GM12878 (cell line): ENCODE data around the gene SH2B3. TPM values are rescaled to one million over a fixed set of nuclear protein-coding genes. Genes with fewer than 3 reads are reported as not detected.

ENCODE experiments used
- ATAC-seq: fragments of 200-7000 bp; cut with Tn5 transposase; 3 replicates; pipeline ENCODE4 v1.9.1; 2020; ENCODE audit warnings: mild to moderate bottlenecking, moderate library complexity
- BruUV-seq: library from RNA; stranded (reverse); fragments of 400-500 nt; replicated peaks from 2 replicates; lab custom pipeline; 2021; lab: Mats Ljungman, UMichigan
- CTCF ChIA-PET: fragments of 300-600 bp; sonication (Branson Sonifier 250); formaldehyde crosslinking; extraction: SDS; loops from one replicate; lab custom pipeline; 2021; ENCODE audit warnings: inconsistent platforms; lab: Yijun Ruan, JAX
- POLR2A ChIA-PET: fragments of 350-600 bp; formaldehyde crosslinking; extraction: SDS; loops from one replicate; lab custom pipeline; 2021; ENCODE audit warnings: inconsistent platforms; lab: Charles Lee
- RAD21 ChIA-PET: fragments of 300-600 bp; sonication (Branson Sonifier 250); formaldehyde crosslinking; loops from one replicate; lab custom pipeline; 2023; ENCODE audit warnings: antibody characterized with exemption; ENCODE audit not compliant: unreplicated experiment; lab: Charles Lee
- SMC1A ChIA-PET: fragments of 300-600 bp; sonication (Branson Sonifier 250); formaldehyde crosslinking; loops from one replicate; lab custom pipeline; 2023; ENCODE audit not compliant: unreplicated experiment, uncharacterized antibody; lab: Charles Lee
- DNase-seq: peaks from one replicate; pipeline ENCODE4 v3.0.0-alpha.2; 2011; ENCODE audit warnings: low read depth, low spot score
- FAIRE-seq: peaks from 3 replicates; lab custom pipeline; 2011; peaks lifted over from hg19 to GRCh38; lab: Jason Lieb, UNC
- H2AFZ ChIP-seq: 2 replicates; pipeline ENCODE4 v1.6.0; 2011; ENCODE audit warnings: low read depth, low read length, control low read depth; ENCODE audit not compliant: control insufficient read depth
- H3K27ac ChIP-seq: 2 replicates; pipeline ENCODE4 v1.5.1; 2011; ENCODE audit warnings: control low read depth; ENCODE audit not compliant: control insufficient read depth, insufficient read depth
- H3K27me3 ChIP-seq, 2 experiments: replicated peaks in 1 of 2; 2 replicates each; pipeline versions ENCODE4 v1.6.0 to v1.6.1; 2011; ENCODE audit warnings: low read length in 1 of 2; ENCODE audit not compliant: control insufficient read depth in 2 of 2, insufficient read depth in 2 of 2
- H3K36me3 ChIP-seq, 2 experiments: 2 replicates each; pipeline ENCODE4 v1.5.1; 2011; ENCODE audit warnings: low read length in 1 of 2; ENCODE audit not compliant: control insufficient read depth in 2 of 2, insufficient read depth in 2 of 2
- H3K4me1 ChIP-seq: 2 replicates; pipeline ENCODE4 v1.6.1; 2011; ENCODE audit warnings: mild to moderate bottlenecking, low read length, moderate library complexity, mixed read lengths; ENCODE audit not compliant: control insufficient read depth, insufficient read depth
- H3K4me2 ChIP-seq: 2 replicates; pipeline ENCODE4 v1.6.0; 2011; ENCODE audit warnings: control low read depth; ENCODE audit not compliant: control insufficient read depth, insufficient read depth
- H3K4me3 ChIP-seq: fragments of 200-600 bp; sonication (generic); 2 replicates; pipeline ENCODE4 v1.5.1; 2016
- H3K79me2 ChIP-seq: 2 replicates; pipeline ENCODE4 v1.6.0; 2011; ENCODE audit warnings: low read length; ENCODE audit not compliant: control insufficient read depth, insufficient read depth
- H3K9ac ChIP-seq: 2 replicates; pipeline ENCODE4 v1.8.0; 2011; ENCODE audit warnings: low read length, control low read depth, mixed read lengths; ENCODE audit not compliant: control insufficient read depth, insufficient read depth
- H3K9me3 ChIP-seq: replicated peaks from 3 replicates; pipeline ENCODE4 v1.5.1; 2011; ENCODE audit warnings: mild to moderate bottlenecking, low read length; ENCODE audit not compliant: control insufficient read depth, insufficient read depth
- H4K20me1 ChIP-seq: 2 replicates; pipeline ENCODE4 v1.6.0; 2011; ENCODE audit not compliant: control insufficient read depth, insufficient read depth
- EGR1 ChIP-seq, 2 experiments: IDR thresholded peaks; 1 replicate in 1 of 2; 2 replicates in 1 of 2; pipeline ENCODE4 v1.6.1; 2011 to 2012; ENCODE audit warnings: low read depth in 2 of 2, low read length in 2 of 2, borderline replicate concordance in 1 of 2, mild to moderate bottlenecking in 1 of 2, moderate library complexity in 1 of 2
- JUNB ChIP-seq: IDR thresholded peaks from 2 replicates; pipeline ENCODE4 v1.6.1; 2016; ENCODE audit warnings: antibody characterized with exemption, mild to moderate bottlenecking
- MTA3 ChIP-seq: IDR thresholded peaks from 2 replicates; pipeline ENCODE4 v1.6.1; 2012; ENCODE audit warnings: low read length, inconsistent platforms, borderline replicate concordance
- NFYB ChIP-seq: IDR thresholded peaks from 2 replicates; pipeline ENCODE4 v1.6.1; 2011; ENCODE audit warnings: low read depth, mild to moderate bottlenecking, low read length, improper control_type of control experiment, moderate library complexity; ENCODE audit not compliant: insufficient read depth
- PAX8 ChIP-seq: fragments of 450-650 bp; IDR thresholded peaks from 2 replicates; pipeline ENCODE4 v1.6.1; 2017; ENCODE audit warnings: mild to moderate bottlenecking, moderate library complexity
- SREBF2 ChIP-seq: IDR thresholded peaks from 2 replicates; pipeline ENCODE4 v1.6.1; 2012; ENCODE audit warnings: mild to moderate bottlenecking, low read length
- SRF ChIP-seq, 2 experiments: IDR thresholded peaks; 2 replicates each; pipeline ENCODE4 v1.6.1; 2011; ENCODE audit warnings: low read depth in 2 of 2, low read length in 2 of 2, mild to moderate bottlenecking in 1 of 2, moderate library complexity in 1 of 2
- TARDBP ChIP-seq: IDR thresholded peaks from 2 replicates; pipeline ENCODE4 v1.6.1; 2016; ENCODE audit warnings: borderline replicate concordance
- WGBS: methylation state at CpG from one replicate; pipeline ENCODE4 v1.1.6; 2016; ENCODE audit warnings: low lambda C conversion rate; ENCODE audit not compliant: insufficient replicate concordance, insufficient coverage; ENCODE audit errors: missing lambda C conversion rate; 5-methylcytosine and 5-hydroxymethylcytosine counted together
- in situ Hi-C: fragments of 300-500 bp; cut with MboI; formaldehyde crosslinking; loops from 9 replicates; pipeline ENCODE4 v1.14.3; 2018; ENCODE audit warnings: mixed read lengths
- intact Hi-C: fragments of 100-400 bp; cut with micrococcal nuclease; formaldehyde crosslinking; loops from one replicate; pipeline ENCODE4 v1.14.2; 2022; ENCODE audit not compliant: unreplicated experiment
- polyA plus RNA-seq, 11 experiments: library from polyadenylated mRNA; depleted of rRNA in 4 of 11; unstranded in 6 of 11; stranded (reverse) in 5 of 11; fragments of >200 nt; fragmentation: Nextera tagmentation in 4 of 11; fragmentation: Illumina TruSeq in 1 of 11; extraction: Ambion mirVana in 4 of 11; extraction: Trizol in 1 of 11; gene quantifications; 1 replicate in 1 of 11; 2 replicates in 10 of 11; pipeline versions ENCODE4 v1.2.1 to v1.2.3, GENCODE V29; 2011 to 2016; ENCODE audit warnings: inconsistent platforms in 2 of 11, missing spikeins in 2 of 11, low read depth in 1 of 11
- total RNA-seq, 4 experiments: library from RNA; depleted of rRNA in 3 of 4; stranded (reverse); fragments of >200 nt in 3 of 4; fragmentation: Illumina TruSeq in 1 of 4; extraction: Trizol in 1 of 4; gene quantifications; 2 replicates each; pipeline versions ENCODE4 v1.2.1 to v1.2.3, GENCODE V29; 2013 to 2021
- TF ChIP-seq, protein P1 (sequence below): fragments of 450-650 bp; IDR thresholded peaks from 2 replicates; pipeline ENCODE4 v1.6.1; 2014; ENCODE audit warnings: mild to moderate bottlenecking
- TF ChIP-seq, protein P2 (sequence below): fragments of 450-650 bp; IDR thresholded peaks from 2 replicates; pipeline ENCODE4 v1.6.1; 2018; ENCODE audit warnings: mild to moderate bottlenecking, low read depth, moderate library complexity; ENCODE audit not compliant: partially characterized antibody
- TF ChIP-seq, protein P3 (sequence below): IDR thresholded peaks from 2 replicates; pipeline ENCODE4 v1.6.1; 2012; ENCODE audit warnings: improper control_type of control experiment, low read depth, low read length; ENCODE audit not compliant: insufficient replicate concordance

The SH2B3 gene
- total and polyA plus RNA-seq, 10 of the 15 experiments (the other 5 are each of a cell fraction or from before 2014, with no cell fraction given), result 5.8 to 46.4 (median 23.3) TPM

DNA sequence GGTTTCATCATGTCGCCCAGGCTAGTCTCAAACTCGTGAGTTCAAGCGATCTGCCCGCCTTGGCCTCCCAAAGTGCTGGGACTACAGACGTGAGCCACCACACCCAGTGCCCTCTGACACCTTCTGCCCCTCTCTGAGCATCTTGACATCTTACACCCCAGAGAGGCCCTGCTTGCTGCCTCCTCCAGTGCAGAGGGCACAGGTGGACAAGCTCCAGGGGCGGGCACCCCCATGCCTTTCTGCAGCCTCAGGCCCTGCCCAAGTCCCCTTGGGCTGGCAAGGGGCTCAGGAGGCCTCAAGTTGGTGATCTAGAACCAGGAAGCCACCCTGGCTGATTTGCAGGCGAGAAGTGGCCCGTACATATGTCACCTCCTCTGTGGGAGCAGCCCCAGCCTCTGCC, 11.2 kb upstream of the SH2B3 start (continued):
- TF ChIP-seq EGR1 (IDR thresholded peaks at IDR 0.05; ENCODE audit: borderline replicate concordance in 1 of 2, low read depth in 2 of 2, low read length in 2 of 2) (no peak), TARDBP (no peak), NFYB (no peak), SRF (IDR thresholded peaks at IDR 0.05; ENCODE audit: low read depth in 2 of 2, low read length in 2 of 2) (no peak)
- TF ChIP-seq, all 136 proteins: peak for 0

DNA sequence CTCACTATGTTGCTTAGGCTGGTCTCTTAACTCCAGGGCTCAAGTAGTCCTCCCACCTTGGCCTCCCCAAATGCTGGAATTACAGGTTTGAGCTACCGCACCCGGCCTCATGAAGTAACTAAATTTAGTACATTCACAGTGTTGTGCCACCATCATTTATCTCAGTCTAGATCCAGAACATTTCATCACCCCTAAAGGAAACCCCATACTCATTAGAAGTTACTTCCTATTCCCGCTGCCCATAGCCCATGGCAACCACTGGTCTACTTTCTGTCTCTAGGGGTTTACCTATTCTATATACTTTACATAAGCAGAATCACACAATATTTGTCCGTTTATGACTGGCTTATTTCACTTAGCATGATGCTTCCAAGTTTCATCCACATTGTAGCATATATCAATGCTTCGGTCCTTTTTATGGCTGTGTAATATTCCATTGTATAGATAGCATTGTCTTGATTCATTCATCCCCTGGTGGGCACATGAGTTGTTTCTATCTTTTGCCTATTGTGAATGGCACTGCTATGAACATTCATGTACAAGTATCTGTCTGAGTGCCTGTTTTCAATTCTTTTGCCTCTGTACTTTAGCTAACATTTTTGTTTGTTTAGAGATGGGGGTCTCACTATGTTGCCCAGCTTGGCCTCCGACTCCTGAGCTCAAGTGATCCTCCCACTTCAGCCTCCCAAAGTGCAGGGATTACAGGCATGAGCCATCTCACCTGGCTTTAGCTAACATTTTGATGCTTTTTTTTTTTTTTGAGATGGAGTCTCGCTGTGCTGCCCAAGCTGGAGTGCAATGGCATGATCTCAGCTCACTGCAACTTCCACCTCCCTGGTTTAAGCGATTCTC, 10.2 kb upstream of the SH2B3 start:
- 89% methylated on average over 7 of the region's 8 CpGs for WGBS
- Histone ChIP-seq H3K79me2 (no peaks in the 10 kb centered on the region), H3K4me1 (peaks cover 33% of the 10 kb centered on the region), H3K27ac (no peak overlapping the region), H3K9me3 (no peaks in the 10 kb centered on the region), H3K27me3 (no peaks in the 10 kb centered on the region), H3K36me3 (no peaks in the 10 kb centered on the region), H2AFZ (no peak overlapping the region), H3K9ac (no peak overlapping the region), H3K4me2 (no peak overlapping the region), H4K20me1 (no peaks in the 10 kb centered on the region), H3K4me3 (no peak overlapping the region)
- no peak for ATAC-seq
- ChIA-PET RAD21 (interaction anchor here (0.5 to 19.6 kb wide), 11 partner anchors 16 to 1181 kb away, joined by 3 to 804 read pairs (median 12); no protein-coding TSS in a partner anchor), POLR2A (interaction anchor here (3.0 to 3.6 kb wide), 2 partner anchors 49 to 56 kb away, joined by 22 to 23 read pairs; no protein-coding TSS in a partner anchor), SMC1A (interaction anchor here (0.6 to 22.6 kb wide), 14 partner anchors 16 to 417 kb away, joined by 3 to 605 read pairs (median 6); no protein-coding TSS in a partner anchor), CTCF (interaction anchor here (0.6 to 27.0 kb wide), 26 partner anchors 9 to 417 kb away, joined by 3 to 1117 read pairs (median 5); partner anchors contain the start of genes ACAD10, BRAP and PHETA1)
- no TSS peak for BruUV-seq
- no peak for FAIRE-seq
- intact Hi-C loops (loop anchor here (2.0 to 10.0 kb wide), 4 partner anchors 65 to 417 kb away; partner anchors contain the start of genes ACAD10 and BRAP), in situ Hi-C loops (loop anchor here (5.0 kb wide), 1 partner anchor 137 kb away; no protein-coding TSS in a partner anchor)
- no peak for DNase-seq
- TF ChIP-seq MTA3, result no peak
- no peak for TF ChIP-seq JUNB
- no peak for TF ChIP-seq PAX8
- TF ChIP-seq, protein P1, sequence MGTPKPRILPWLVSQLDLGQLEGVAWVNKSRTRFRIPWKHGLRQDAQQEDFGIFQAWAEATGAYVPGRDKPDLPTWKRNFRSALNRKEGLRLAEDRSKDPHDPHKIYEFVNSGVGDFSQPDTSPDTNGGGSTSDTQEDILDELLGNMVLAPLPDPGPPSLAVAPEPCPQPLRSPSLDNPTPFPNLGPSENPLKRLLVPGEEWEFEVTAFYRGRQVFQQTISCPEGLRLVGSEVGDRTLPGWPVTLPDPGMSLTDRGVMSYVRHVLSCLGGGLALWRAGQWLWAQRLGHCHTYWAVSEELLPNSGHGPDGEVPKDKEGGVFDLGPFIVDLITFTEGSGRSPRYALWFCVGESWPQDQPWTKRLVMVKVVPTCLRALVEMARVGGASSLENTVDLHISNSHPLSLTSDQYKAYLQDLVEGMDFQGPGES, result no peak
- TF ChIP-seq TARDBP, result no peak
- TF ChIP-seq SREBF2, result no peak
- TF ChIP-seq, protein P2, sequence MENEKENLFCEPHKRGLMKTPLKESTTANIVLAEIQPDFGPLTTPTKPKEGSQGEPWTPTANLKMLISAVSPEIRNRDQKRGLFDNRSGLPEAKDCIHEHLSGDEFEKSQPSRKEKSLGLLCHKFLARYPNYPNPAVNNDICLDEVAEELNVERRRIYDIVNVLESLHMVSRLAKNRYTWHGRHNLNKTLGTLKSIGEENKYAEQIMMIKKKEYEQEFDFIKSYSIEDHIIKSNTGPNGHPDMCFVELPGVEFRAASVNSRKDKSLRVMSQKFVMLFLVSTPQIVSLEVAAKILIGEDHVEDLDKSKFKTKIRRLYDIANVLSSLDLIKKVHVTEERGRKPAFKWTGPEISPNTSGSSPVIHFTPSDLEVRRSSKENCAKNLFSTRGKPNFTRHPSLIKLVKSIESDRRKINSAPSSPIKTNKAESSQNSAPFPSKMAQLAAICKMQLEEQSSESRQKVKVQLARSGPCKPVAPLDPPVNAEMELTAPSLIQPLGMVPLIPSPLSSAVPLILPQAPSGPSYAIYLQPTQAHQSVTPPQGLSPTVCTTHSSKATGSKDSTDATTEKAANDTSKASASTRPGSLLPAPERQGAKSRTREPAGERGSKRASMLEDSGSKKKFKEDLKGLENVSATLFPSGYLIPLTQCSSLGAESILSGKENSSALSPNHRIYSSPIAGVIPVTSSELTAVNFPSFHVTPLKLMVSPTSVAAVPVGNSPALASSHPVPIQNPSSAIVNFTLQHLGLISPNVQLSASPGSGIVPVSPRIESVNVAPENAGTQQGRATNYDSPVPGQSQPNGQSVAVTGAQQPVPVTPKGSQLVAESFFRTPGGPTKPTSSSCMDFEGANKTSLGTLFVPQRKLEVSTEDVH, result no peak
- TF ChIP-seq, protein P3, sequence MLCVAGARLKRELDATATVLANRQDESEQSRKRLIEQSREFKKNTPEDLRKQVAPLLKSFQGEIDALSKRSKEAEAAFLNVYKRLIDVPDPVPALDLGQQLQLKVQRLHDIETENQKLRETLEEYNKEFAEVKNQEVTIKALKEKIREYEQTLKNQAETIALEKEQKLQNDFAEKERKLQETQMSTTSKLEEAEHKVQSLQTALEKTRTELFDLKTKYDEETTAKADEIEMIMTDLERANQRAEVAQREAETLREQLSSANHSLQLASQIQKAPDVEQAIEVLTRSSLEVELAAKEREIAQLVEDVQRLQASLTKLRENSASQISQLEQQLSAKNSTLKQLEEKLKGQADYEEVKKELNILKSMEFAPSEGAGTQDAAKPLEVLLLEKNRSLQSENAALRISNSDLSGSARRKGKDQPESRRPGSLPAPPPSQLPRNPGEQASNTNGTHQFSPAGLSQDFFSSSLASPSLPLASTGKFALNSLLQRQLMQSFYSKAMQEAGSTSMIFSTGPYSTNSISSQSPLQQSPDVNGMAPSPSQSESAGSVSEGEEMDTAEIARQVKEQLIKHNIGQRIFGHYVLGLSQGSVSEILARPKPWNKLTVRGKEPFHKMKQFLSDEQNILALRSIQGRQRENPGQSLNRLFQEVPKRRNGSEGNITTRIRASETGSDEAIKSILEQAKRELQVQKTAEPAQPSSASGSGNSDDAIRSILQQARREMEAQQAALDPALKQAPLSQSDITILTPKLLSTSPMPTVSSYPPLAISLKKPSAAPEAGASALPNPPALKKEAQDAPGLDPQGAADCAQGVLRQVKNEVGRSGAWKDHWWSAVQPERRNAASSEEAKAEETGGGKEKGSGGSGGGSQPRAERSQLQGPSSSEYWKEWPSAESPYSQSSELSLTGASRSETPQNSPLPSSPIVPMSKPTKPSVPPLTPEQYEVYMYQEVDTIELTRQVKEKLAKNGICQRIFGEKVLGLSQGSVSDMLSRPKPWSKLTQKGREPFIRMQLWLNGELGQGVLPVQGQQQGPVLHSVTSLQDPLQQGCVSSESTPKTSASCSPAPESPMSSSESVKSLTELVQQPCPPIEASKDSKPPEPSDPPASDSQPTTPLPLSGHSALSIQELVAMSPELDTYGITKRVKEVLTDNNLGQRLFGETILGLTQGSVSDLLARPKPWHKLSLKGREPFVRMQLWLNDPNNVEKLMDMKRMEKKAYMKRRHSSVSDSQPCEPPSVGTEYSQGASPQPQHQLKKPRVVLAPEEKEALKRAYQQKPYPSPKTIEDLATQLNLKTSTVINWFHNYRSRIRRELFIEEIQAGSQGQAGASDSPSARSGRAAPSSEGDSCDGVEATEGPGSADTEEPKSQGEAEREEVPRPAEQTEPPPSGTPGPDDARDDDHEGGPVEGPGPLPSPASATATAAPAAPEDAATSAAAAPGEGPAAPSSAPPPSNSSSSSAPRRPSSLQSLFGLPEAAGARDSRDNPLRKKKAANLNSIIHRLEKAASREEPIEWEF, result no peak
